Chondrocyte (in vitro differentiated cells): ENCODE data around the gene GJC2. TPM values are rescaled to one million over a fixed set of nuclear protein-coding genes. Genes with fewer than 3 reads are reported as not detected.

ENCODE experiments used
- DNase-seq: peaks from one replicate; pipeline ENCODE4 v3.0.0; 2021; ENCODE audit warnings: mixed read lengths, low spot score
- H3K27ac Mint-ChIP-seq: one replicate; pipeline ENCODE4 v1.8.0; 2021; ENCODE audit warnings: mild to moderate bottlenecking, moderate library complexity, mixed read lengths; ENCODE audit not compliant: unreplicated experiment
- H3K27me3 Mint-ChIP-seq: 2 replicates; pipeline ENCODE4 v1.8.0; 2021; ENCODE audit warnings: low read depth, mixed read lengths
- H3K36me3 Mint-ChIP-seq: 2 replicates; pipeline ENCODE4 v1.8.0; 2021; ENCODE audit warnings: low read depth, mixed read lengths
- H3K4me1 Mint-ChIP-seq: 2 replicates; pipeline ENCODE4 v1.8.0; 2021; ENCODE audit warnings: low read depth, mild to moderate bottlenecking, mixed read lengths
- H3K4me3 Mint-ChIP-seq: one replicate; pipeline ENCODE4 v1.8.0; 2021; ENCODE audit warnings: mild to moderate bottlenecking, moderate library complexity, mixed read lengths; ENCODE audit not compliant: unreplicated experiment
- H3K9me3 Mint-ChIP-seq: 2 replicates; pipeline ENCODE4 v1.8.0; 2021; ENCODE audit warnings: low read depth, mixed read lengths
- total RNA-seq: library from RNA; stranded (reverse); gene quantifications from 3 replicates; pipeline ENCODE4 v1.2.1, GENCODE V29; 2021
- TF ChIP-seq, protein P1 (sequence below): fragments of 200-600 bp; sonication (generic); IDR thresholded peaks from 2 replicates; pipeline ENCODE4 v1.5.0; 2021; ENCODE audit warnings: antibody characterized with exemption, mild to moderate bottlenecking, moderate library complexity

The GJC2 gene
- total RNA-seq, 1 donor from 2014 or later = 2.0 TPM

DNA sequence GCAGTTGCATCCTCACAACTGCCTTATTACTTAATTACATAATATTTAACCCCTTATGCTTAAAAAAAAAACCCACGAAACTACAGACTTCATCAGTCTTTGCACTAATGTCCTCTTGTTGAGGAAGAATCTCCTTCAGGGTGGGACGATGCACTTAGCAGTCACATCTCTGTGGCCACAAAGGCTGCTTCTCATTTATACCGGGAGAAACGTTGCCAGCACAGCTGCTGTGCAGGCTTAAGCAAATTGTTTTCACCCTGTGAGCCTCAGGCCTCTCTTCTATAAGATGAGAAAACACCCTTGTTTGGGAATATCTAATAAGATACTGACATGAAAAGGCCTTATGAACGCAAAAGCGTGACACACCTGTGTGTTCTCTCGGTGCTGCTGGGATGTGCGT lies 55.2 kb downstream of the GJC2 start:
- TF ChIP-seq, protein P1, sequence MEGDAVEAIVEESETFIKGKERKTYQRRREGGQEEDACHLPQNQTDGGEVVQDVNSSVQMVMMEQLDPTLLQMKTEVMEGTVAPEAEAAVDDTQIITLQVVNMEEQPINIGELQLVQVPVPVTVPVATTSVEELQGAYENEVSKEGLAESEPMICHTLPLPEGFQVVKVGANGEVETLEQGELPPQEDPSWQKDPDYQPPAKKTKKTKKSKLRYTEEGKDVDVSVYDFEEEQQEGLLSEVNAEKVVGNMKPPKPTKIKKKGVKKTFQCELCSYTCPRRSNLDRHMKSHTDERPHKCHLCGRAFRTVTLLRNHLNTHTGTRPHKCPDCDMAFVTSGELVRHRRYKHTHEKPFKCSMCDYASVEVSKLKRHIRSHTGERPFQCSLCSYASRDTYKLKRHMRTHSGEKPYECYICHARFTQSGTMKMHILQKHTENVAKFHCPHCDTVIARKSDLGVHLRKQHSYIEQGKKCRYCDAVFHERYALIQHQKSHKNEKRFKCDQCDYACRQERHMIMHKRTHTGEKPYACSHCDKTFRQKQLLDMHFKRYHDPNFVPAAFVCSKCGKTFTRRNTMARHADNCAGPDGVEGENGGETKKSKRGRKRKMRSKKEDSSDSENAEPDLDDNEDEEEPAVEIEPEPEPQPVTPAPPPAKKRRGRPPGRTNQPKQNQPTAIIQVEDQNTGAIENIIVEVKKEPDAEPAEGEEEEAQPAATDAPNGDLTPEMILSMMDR = no peak
- peak; percentile 6 for DNase-seq
- Mint-ChIP-seq H3K27ac (no peak overlapping the region), H3K36me3 (peaks cover 6% of the 10 kb centered on the region), H3K4me3 (no peak overlapping the region), H3K4me1 (peaks cover 3% of the 10 kb centered on the region), H3K9me3 (peaks cover 5% of the 10 kb centered on the region), H3K27me3 (no peaks in the 10 kb centered on the region)

- peaks cover 3% of the 10 kb centered on the region for H3K4me1 Mint-ChIP-seq
- H3K4me3 Mint-ChIP-seq = no peak overlapping the region
- H3K9me3 Mint-ChIP-seq = peaks cover 2% of the 10 kb centered on the region
- peaks cover 3% of the 10 kb centered on the region for H3K36me3 Mint-ChIP-seq
- H3K27ac Mint-ChIP-seq = no peak overlapping the region
- no peaks in the 10 kb centered on the region for H3K27me3 Mint-ChIP-seq
- peak; percentile 68 for DNase-seq
- TF ChIP-seq, protein P1 = no peak
These were observed 56.1 kb downstream of the GJC2 start for GRCh38 chr1:228205526-228206436.

GRCh38 chr1:228206582-228207351 lies 57.0 kb downstream of the GJC2 start:
- TF ChIP-seq, protein P1 = no peak
- H3K4me1 Mint-ChIP-seq = peaks cover 3% of the 10 kb centered on the region
- no peaks in the 10 kb centered on the region for H3K9me3 Mint-ChIP-seq
- H3K27me3 Mint-ChIP-seq = no peaks in the 10 kb centered on the region
- no peak overlapping the region for H3K27ac Mint-ChIP-seq
- DNase-seq = peak; percentile 88
- no peaks in the 10 kb centered on the region for H3K36me3 Mint-ChIP-seq
- H3K4me3 Mint-ChIP-seq = no peak overlapping the region

DNA sequence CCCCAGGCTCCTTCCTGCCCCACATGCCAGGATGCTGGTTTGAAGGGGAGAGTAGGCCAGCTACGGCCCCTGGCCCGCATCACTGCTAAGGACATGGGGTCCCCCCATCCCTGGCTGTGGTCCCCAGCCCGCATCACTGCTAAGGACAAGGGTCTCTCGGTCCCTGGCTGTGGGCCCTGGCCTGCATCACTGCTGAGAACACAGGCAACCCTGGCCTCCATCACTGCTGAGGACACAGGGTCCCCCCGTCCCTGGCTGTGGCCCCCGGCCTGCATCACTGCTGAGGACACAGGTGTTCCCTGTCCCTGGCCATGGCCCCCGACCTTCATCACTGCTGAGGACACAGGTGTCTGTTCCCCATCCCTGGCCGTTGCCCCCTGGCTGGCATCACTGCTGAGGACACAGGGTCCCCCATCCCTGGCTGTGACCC lies 57.7 kb downstream of the GJC2 start:
- Mint-ChIP-seq H3K4me1 (peaks cover 3% of the 10 kb centered on the region), H3K27ac (no peak overlapping the region), H3K27me3 (no peaks in the 10 kb centered on the region), H3K36me3 (no peaks in the 10 kb centered on the region), H3K9me3 (no peaks in the 10 kb centered on the region), H3K4me3 (no peak overlapping the region)
- DNase-seq = peak; percentile 92
- TF ChIP-seq, protein P1 = no peak
